Neutrophil (primary cell): ENCODE results near the gene TERT.
"Not testable (repeated sequence)": the region's sequence is repeated elsewhere in the genome, so short reads cannot be mapped to it uniquely, and the experiment has no call there.

Experiments used
- H3K27ac ChIP-seq: fragments of 200-600 bp; sonication (generic); 2 replicates; pipeline ENCODE4 v1.5.1; 2016; ENCODE audit warnings: mild to moderate bottlenecking, moderate library complexity
- H3K27me3 ChIP-seq: fragments of 200-600 bp; sonication (generic); 2 replicates; pipeline ENCODE4 v1.6.0; 2016; ENCODE audit warnings: mild to moderate bottlenecking
- H3K36me3 ChIP-seq: fragments of 200-600 bp; sonication (generic); 2 replicates; pipeline ENCODE4 v1.5.1; 2017
- H3K4me1 ChIP-seq, 2 experiments: fragments of 200-600 bp in 1 of 2; sonication (generic) in 1 of 2; 1 replicate in 1 of 2; 2 replicates in 1 of 2; pipeline versions ENCODE4 v1.5.1 to v1.6.1; 2013 to 2016; ENCODE audit warnings: low read depth in 1 of 2, low read length in 1 of 2, mild to moderate bottlenecking in 1 of 2, moderate library complexity in 1 of 2; ENCODE audit not compliant: control insufficient read depth in 1 of 2, insufficient read depth in 1 of 2
- H3K4me3 ChIP-seq, 2 experiments: fragments of 200-600 bp in 1 of 2; sonication (generic) in 1 of 2; 1 replicate in 1 of 2; 2 replicates in 1 of 2; pipeline ENCODE4 v1.5.1; 2013 to 2016; ENCODE audit warnings: low read depth in 1 of 2, low read length in 1 of 2, mild to moderate bottlenecking in 1 of 2, moderate library complexity in 1 of 2
- H3K9me3 ChIP-seq: fragments of 200-600 bp; sonication (generic); 2 replicates; pipeline ENCODE4 v1.5.1; 2016
- CTCF ChIP-seq: fragments of 200-600 bp; sonication (generic); IDR thresholded peaks from 2 replicates; pipeline ENCODE4 v1.5.1; 2016; ENCODE audit warnings: antibody characterized with exemption

Gene TERT

GRCh38 chr5:1288439-1289335, 6.2 kb downstream of the TERT start:
- no peak for TF ChIP-seq CTCF
- Histone ChIP-seq H3K9me3 (no peaks in the 10 kb centered on the region), H3K27ac (no peak overlapping the region), H3K36me3 (no peaks in the 10 kb centered on the region), H3K27me3 (peaks cover 11% of the 10 kb centered on the region), H3K4me3 (no peak overlapping the region), H3K4me1 (no peaks in the 10 kb centered on the region)

GRCh38 chr5:1285883-1286291, 9.0 kb downstream of the TERT start:
- no peak overlapping the region for H3K27ac ChIP-seq
- no peaks in the 10 kb centered on the region for H3K36me3 ChIP-seq
- H3K4me3 ChIP-seq: no peak overlapping the region
- TF ChIP-seq CTCF: no peak
- no peaks in the 10 kb centered on the region for H3K27me3 ChIP-seq
- H3K4me1 ChIP-seq: no peaks in the 10 kb centered on the region
- no peaks in the 10 kb centered on the region for H3K9me3 ChIP-seq

GRCh38 chr5:1285141-1285540, 9.7 kb downstream of the TERT start:
- no peak for TF ChIP-seq CTCF
- H3K27ac ChIP-seq: no peak overlapping the region
- H3K4me1 ChIP-seq: no peaks in the 10 kb centered on the region
- H3K27me3 ChIP-seq: no peaks in the 10 kb centered on the region
- H3K9me3 ChIP-seq: no peaks in the 10 kb centered on the region
- no peak overlapping the region for H3K4me3 ChIP-seq
- no peaks in the 10 kb centered on the region for H3K36me3 ChIP-seq

GRCh38 chr5:1284336-1284970, 10.4 kb downstream of the TERT start:
- H3K27ac ChIP-seq, H3K4me3 ChIP-seq, H3K9me3 ChIP-seq, H3K36me3 ChIP-seq, H3K27me3 ChIP-seq, H3K4me1 ChIP-seq: not testable (repeated sequence)

- H3K27me3 ChIP-seq, H3K4me1 ChIP-seq: not testable (repeated sequence)
Measured at GRCh38 chr5:1283729-1284041, 11.2 kb downstream of the TERT start.

GRCh38 chr5:1282993-1283728, 11.7 kb downstream of the TERT start:
- not testable (repeated sequence) for H3K4me3 ChIP-seq, H3K4me1 ChIP-seq, H3K9me3 ChIP-seq, H3K36me3 ChIP-seq, H3K27me3 ChIP-seq, H3K27ac ChIP-seq

More at GRCh38 chr5:1283729-1284041, 11.2 kb downstream of the TERT start:
- not testable (repeated sequence) for H3K27ac ChIP-seq, H3K36me3 ChIP-seq, H3K9me3 ChIP-seq, H3K4me3 ChIP-seq
